GDM1 (cell line): ENCODE data around the gene EFCAB6.

Experiments
- DNase-seq: peaks from one replicate; lab custom pipeline; 2025; lab: John Stamatoyannopoulos, UW

EFCAB6 gene

DNA sequence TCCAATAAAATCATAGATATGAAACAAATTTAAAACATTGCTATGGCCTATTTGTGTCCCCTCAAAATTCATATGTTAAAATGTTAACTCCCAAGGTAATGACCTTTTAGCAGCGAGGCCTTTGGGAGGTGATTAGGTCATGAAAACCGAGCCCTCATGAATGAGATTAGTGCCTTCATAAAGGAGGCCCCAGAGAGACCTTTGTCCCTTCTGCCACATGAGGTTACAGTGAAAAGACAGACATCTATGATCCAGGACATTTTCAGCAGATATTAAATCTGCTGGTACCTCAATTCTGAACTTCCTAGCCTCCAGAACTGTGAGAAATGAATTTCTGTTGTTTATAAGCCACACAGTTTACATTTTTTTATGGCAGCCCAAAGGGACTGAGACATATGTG, 228.6 kb downstream of the EFCAB6 start:
- no peak for DNase-seq

DNA sequence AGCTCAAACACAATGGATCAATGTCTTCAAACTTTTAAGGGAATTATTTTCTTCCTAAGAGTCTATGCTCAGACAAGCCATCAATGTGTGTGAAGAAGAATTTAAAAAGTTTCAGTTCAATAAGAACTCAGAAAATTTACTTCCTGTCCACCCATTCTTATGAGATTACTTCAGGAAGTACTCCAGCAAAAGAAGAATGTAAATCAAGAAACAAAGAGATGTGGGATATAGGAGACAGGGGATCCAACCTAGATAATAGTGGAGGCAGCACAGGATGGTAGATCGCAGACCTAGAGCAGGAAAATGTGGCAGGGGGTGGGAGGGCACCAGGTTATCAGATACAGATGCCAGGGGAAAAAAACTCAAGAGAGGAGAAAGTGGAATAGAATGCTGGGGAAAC, 229.7 kb downstream of the EFCAB6 start:
- no peak for DNase-seq

DNA sequence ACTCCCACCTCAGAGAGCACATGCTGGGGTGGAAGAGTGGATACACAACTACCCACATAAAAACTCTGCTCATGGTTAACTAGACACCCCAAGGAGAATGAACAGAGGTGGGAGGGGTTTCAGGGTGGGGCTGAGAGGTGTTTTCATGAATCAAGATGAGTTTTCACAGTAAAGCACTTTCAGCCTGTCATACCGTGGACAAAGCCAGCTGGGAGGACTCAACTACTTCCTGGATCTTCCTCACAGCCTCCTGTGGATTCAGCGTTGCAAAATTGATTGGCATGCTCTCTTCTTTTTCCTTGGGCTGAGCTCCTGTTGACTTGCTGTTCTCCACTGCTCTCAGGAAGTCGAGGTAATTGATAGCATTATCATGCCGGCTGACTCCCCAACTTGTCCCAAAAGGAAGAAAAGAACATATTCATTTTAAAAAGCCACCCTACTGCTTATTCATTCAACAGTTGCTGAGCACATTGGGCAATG, 231.8 kb downstream of the EFCAB6 start:
- no peak for DNase-seq

DNA sequence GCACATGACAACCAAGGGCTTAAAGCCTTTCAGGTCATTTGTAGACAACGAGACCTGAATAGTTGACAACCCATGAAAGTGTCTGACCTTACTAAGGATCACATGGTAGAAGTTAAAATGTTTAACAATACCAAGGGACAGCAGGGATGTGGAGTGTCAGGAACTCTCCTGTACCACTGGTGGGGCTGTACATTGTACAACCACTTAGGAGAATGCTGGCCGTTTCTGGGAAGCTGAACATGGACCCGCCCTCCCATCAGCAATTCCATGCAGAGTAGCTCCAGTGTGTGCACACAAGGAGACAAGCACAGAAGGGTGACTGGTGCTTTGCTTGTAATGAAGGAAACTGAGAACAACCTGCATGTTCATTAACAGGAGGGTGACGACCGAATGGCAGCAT, 237.4 kb downstream of the EFCAB6 start:
- no peak for DNase-seq

DNA sequence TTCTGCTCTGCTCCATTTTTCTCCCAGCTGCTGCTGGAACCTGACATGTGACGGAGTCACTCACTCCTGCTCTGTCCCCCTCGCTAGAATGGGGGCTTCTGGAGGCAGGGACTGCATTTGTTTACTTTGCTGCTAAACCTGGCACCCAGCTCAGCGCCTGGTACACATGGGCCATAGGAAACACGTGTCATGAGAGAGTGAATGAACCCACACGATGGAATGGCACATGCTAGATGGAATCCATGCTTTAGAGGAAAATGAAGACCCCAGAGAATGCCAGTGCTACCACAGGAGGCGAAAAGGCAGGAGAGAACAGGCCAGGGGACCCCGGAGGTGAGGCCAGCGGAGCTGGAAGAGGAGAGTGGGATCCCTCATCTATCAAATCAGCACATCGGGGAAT, 239.4 kb downstream of the EFCAB6 start:
- DNase-seq = no peak

DNA sequence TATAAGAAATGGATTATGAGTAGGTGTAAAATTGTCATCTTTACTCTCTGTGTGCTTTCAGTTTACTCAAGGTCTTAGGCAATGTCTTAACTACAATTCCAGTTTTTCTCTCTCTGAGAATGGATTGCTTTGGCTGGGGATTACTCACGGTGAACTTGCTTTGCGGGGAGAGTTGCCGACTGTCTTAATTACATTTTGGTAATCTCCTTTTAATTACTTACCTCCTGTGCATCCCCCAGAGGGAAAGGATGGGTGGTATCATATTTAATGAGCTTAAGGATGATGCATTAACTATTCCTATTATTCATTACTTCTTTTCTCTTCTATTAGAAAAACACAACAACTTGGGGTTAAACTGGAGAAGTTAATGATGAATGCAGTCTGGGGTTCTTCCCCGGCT, 240.9 kb downstream of the EFCAB6 start:
- no peak for DNase-seq

DNA sequence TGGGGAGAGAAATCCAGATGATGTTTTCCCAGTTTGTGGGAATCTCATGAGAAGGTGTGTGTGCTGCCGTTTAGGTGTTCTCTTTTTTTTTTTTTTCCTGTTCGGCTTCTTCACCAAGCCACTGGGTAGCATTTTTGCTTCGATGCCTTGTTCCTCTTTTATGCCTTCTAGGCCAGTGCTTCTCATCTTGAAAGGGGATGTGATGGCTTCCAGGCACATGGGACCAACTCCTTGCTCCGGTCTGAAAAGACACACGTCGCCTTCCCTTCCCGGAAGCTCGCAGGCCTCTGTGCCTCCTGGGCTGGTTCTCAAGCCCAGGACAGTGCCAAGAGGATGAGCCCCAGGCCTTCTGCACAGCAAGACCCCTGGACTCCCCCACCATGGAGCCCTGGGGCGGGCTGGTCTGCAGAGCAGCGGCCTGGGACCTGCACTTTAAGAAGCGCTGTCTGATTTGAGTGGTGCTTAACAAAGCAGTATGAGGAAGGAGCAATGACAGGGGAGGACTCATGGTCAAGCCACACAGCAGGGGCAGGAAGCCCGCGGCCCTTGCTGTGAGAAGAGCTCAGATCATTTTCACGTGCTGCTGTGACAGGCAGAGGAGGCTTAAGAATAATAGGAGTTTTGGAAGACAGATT, 241.5 kb downstream of the EFCAB6 start:
- DNase-seq = no peak

DNA sequence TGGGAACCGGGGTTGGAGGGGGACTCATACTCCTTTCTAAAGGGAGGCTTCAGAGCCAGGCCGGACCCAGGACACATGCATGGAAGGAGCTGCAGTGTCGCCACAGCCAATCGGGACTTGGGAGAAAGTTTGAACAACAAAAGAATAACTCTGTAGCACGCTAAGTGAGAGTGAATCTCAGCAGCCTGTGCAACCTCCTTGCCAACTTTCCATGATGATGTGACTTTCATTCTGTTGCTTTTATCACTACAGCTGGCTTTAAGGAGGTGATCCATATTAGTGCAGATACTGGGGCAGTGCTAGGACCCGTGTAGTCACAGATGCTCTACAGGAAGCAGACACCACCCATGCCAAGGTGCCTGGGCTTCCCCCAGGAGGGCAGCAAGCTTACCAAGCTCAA, 243.0 kb downstream of the EFCAB6 start:
- no peak for DNase-seq

DNA sequence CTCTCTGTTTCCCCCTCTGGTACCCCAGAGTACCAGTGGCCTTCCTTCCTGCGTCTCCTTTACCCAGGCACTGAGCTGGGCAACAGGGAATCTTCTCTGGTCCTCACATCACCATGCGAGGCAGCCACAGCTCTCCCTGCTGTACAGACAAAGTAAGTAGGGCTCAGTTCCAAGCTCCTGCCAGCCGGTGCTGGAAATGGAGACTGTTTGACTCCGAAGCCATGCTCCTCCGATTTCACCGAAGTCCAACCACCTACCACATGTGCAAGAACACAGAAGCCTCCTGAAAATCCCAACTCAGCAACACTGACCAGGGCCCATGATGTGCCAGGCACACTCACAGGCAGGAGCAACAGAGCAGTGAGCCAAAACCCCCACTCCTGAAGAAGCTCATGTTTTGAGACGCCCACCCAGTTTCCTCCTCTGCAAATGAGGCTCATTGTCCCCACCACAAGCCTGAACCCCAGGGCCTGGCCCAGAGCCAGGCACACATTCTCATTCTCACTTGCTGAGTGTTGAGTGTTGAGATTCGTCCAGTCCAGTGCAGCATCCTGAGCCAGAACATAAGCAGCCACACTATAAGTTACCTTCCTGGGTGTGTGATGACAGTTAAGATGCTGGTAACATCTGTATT, 244.3 kb downstream of the EFCAB6 start:
- no peak for DNase-seq

DNA sequence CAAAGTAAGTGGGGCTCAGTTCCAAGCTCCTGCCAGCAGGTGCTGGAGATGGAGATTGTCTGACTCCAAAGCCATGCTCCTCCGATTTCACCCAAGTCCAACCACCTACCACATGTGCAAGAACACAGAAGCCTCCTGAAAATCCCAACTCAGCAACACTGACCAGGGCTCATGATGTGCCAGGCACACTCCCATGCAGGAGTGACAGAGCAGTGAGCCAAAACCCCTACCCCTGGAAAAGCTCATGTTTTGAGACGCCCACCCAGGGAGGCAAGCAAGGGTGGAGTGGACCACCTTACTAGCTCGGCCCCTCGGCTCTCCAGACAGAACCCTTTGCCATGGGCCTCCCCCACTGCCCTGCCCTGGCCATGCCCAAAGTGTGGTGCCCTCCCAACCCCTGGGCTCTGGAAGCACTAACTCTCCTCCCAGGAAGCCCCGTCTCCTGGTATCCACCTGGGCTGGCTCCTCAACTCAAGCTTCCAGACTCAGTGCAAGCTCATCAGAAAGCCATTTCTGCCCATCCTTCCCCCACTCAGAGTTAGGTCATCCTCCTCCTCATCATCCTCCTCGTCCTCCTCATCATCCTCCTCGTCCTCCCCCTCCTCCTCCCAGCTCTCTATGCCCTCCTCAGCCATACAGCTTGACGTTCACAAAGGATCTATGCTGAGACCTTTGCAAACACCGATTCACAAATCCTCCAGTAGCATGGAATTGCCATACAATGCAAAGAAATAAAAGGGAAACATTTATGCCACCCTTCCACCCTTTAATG, 245.4 kb downstream of the EFCAB6 start:
- DNase-seq = no peak

DNA sequence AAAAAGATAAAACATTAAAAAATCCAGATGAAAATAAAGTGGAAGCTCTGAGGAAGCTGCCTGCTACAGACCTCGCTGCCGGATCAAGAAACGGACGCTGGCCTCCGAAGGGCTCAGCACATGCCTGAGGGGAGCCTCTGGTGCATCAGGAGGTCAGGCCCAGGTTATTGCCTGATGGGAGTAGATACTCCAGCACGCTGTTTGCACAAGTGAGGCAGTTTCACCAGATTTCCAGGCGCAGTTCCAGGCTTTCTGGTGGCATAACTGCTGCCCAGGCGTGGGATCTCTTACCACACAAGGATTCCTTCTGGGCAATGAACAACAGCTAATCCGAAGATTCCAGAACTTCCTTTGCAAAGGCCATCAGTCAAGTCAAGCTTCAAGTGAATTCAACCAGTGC, 246.1 kb downstream of the EFCAB6 start:
- no peak for DNase-seq

DNA sequence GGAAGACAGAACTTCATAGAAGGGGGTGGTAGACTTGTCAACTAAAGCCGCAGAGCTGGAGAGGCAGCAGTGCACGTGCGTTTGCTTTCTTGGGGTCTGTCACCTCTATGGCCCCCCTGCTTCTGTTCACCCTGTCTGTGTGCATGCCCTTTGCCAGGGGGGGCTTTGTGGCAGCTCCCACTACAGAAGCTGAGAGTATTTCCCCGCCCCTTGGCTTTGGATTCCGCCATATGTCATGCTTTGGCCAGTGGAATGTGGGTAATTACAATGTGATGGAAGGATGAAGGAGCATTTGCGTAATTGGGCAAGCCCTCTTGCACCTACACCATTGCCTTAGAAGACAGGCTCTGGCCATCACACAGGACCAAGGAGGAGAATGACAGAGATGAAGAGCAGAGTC, 247.2 kb downstream of the EFCAB6 start:
- DNase-seq = no peak

DNA sequence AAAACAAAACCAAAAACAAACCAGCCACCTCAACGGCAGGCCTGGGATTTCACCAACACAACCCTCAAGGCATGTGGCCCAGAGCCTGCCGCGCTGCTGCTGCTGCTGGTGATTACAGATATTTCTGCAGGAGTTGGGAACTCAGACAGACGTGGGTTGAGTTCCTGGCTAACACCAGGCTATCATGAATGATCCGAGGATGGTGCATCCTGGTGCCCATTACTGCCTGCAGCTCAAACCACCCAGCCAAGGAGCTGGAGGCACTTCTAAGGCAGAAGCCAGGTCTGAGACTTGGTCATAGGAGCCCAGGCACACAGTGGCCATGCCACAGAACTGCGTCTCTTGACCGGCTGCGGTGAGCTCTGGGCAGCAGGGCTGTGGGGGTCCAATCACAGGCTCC, 248.5 kb downstream of the EFCAB6 start:
- no peak for DNase-seq

DNA sequence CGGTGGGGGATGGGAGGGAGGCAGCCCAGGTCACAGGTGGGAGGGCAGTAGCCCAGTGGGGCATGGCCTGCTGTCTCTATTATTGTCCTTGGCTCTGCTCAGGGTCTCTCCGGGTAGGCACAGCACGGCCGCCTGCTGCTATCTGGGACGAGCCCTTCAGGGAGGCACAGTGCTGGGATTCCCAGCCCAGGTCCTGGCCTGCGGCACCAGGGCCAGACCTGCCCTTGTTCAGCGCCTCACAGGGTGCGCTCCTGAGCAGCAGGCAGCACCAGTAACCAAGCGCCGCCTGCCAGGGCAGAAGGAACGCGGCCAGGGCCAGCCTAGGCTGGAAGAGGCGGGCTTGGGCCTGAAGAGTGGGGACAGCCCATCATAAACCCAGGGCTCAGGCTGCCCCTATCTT, 249.3 kb downstream of the EFCAB6 start:
- no peak for DNase-seq

DNA sequence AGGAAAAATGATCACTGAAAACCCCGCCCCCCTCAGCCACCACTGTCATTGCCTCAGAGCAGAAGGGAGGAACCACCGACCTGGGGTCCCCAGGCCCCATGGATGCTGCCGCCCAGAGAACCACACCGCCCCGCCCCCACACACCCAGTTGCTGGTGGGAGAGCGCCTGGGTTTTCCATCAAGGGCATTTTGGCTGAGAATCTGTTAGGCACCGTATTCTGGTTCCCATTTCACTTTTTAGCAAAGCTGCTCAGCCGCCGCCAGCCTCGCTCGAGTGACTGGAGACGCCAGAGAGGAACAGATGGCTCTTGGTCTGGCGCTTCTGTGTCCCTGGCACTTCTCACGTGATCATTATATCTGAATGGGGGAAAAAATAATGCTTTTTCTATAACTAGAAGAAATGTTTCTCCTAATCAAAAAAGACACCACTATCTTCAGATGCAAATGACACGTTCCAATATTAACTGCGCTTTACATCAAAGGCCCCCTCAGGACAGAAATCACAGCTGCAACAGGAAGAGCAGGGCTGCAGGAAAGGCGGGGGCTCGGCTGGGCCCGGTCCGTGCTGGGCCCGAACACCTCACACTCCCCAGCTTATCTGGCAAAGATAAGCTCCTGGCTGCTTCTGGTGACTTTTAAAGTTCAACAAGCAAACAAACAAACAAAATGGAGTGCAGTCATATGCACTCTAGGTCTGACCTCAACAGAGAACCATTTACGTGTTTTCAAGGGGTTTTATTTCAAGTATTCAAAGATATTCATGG, 250.5 kb downstream of the EFCAB6 start:
- DNase-seq = no peak

DNA sequence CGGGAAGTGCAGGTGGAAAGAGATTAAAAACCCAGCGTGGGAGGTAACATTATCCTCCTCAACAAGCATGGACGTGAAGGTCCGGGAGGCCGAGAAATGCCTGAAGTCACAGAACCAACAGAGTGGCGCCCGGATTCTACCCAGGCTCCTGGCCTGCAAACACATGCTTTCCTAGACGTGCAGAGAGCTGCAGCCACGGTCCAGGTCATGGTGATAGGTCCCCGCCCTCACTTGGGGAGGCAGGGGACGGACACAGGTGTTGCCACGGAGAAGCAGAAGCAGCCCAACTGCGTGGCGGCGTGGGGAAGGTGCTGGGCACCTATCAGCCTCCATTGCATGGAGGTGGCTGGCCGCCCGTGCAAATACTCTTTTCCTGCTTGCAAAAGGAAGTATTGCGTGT, 251.5 kb downstream of the EFCAB6 start:
- DNase-seq = no peak

DNA sequence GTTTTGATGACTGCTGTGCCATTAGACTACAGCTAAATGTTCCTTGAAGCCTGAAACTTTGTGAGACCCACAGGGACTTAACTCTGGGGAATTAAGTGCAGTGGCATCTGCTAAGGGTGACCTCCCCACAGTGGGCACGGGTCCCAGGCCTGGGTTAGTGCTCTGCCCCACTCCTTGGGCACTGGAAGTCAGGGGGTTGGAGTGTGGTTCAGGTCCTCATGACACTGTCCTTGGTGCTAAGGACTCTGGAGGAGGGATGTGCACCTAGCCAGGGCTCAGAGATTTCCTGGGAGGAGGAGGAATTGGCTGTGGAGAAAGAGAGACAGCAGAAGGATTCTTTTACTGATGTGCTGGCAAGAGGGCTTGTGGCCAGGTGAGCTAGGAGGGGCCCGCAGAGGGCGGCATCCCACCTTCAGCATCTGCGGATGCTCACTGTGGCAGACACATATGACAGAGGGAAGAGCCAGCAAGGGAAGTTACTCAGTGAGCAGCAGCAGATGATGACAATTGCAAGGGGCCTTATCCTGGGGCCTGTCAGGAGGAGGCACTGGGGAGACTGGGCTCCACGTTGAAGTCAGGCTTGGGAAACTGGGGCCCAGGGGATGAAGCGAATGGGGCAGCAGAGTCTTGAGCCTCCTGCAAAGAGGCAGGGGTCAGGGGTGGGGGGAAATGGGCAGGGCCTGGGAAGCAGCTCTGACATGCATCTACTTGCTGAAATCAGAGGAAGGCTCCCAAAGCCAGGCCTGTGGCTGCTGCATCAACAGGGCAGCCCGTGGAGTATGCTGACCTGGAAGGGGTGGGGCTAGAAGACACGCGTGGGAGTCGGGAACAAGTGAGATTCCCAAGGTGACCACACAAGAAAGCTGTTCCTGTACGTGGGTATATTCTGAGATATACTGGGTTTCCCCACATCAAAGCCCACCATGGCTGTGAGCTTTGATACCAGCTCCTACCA, 256.3 kb downstream of the EFCAB6 start:
- DNase-seq = no peak

DNA sequence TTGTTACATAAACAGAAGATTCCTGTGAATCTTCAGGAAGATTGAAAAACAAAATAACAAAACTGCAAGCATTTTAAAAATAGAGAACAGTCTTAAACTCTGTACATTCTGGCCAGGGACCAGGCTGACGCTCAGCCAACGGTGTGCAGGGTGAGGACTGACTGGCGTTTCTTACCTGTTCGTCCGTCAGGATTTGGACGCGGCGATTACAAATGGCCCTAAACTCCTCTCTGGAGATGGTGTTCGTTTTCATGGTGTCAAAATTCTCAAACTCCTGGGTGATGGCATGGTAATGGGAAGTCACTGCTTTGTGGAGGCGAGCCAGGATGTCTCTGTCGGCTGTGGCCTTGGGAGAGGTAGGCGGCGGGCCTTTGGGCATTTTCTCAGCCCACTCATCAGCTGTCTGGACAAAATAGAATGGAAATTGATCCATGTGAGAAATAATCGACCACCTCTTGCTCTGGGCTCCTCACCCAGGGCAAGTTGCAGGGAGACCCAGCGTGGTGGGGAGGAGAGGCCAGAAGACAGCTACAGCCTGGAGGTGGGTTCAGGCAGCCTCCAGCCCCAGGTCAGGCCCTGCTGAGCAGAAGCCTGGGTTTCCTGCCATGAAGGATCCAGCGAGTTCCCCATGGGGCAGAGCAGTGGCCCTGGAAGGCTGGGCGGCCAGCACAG, 257.3 kb downstream of the EFCAB6 start:
- DNase-seq = no peak

DNA sequence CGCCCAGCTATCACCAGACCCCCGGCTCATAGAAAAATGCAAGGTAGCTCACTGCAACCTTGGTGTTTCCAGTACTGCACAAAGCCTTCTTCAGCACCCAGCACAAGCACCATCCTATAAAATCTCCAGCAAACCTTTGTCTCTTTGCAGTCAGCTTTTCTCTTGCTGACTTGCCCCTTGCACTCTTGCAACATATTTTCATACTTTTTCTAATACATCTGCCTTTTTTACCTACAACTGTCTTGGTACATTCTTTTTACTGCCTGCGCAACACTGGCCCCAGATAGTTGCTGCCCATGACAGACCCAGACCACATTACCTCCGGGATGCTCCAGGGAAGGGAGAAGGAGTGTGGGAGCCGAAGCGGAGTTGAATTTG, 257.9 kb downstream of the EFCAB6 start:
- DNase-seq = no peak

DNA sequence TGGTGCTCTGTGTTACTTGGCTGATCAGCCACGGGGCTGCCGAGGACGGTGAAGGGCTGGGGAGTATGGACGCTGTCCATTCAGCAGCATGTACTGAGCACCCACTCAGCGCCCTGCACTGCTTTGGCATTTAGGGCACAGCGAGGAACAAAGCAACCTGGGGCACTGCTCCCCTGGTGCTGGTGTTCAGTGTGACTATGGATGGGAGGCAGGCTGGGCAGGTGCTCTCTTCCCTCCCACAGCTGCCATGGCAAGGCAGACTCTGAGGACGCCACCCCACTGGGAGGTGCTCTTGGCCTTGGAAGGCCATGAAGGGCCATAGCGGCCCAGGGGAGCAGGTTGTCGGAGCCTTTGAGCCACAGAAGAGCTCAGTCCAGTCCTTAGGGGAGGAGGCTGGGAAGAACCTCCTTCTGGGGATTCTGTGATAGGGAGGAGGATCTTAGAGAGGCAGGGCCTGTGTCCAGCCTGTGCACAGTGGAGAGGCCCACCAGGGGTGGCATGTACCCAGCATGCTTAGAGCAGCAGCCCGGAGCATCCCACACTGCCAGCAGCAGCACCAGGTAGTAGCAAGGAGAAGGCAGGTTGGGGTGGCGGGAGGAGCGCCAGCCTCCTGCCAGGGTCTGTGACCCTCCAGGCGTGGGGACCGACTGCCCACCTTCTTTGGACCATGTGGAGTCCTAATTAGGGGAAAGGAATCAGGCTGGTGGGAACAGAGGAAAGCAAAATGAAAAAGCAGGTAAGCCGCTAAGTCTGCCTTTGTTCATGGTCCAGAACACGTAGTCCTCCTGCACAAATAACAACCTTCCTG, 258.4 kb downstream of the EFCAB6 start:
- DNase-seq = no peak
